Stimulated activated CD8-positive, alpha-beta memory T cell treated with anti-CD3 and anti-CD28 coated beads, Interleukin-7, amount 100 ng/mL, for 48 hours (primary cell): ENCODE results near the gene PKMYT1.
A peak's percentile ranks its signal among the peaks of the same experiment; 100 is the strongest.

Source experiments
- DNase-seq, 2 donors: peaks; one replicate each; pipeline ENCODE4 v3.0.0-alpha.2; 2020; ENCODE audit warnings: low read depth in 1 of 2; ENCODE audit errors: extremely low read depth in 1 of 2

PKMYT1 gene

DNA sequence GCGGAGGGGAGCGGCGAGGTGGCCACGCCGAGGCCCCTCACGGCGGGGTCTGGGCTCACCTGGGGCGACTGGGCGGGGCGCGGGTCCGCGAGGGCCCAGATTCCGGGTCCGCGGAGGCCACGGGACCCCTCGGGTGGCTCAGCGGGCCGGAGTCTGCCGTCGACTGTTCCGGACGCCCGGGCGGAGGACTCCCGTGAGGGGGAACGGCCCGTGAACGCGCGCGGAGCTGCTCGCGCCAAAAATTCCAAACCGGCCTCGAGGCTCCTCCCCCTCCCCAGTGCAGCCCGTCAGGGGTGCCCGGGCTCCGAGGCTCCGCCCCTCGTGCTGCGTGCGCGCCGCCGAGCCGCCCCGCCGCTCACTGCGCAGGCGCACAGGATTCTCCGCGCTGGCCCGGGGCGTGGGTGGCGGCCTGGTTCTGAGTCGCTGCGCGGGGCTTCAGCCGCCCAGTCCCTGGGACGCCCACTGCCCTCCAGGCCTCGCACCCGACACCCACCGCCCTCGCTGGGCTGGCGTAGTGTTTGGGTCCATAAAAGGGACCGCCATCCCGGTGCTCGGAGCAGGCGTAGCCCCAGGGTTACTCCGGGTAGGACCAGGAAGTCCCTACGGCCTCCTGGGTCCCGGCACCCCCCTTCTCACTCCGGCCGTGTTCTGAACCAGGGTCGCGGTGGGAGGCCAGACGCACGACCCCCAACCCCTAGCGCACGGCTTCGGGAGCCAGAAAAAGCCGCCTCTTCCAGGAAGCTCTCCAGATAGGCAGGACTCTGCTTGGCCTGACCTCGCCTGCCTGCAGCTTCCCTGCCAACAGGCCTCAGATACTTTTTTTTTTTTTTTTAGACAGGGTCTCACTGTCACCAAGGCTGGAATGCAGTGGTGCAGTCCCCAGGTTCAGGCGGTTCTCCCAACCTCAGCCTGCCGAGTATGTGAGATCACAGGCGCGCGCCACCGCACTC, at the start of gene PKMYT1:
TSS of gene PKMYT1 (minus strand) at position 220 of the 950 bp plus-strand sequence. CDS start 789 bp downstream, outside the sequence.
- peak; percentile 89 to 96 for DNase-seq

GRCh38 chr16:3029491-3030221, 49.4 kb upstream of the PKMYT1 start:
- no peak for DNase-seq

DNA sequence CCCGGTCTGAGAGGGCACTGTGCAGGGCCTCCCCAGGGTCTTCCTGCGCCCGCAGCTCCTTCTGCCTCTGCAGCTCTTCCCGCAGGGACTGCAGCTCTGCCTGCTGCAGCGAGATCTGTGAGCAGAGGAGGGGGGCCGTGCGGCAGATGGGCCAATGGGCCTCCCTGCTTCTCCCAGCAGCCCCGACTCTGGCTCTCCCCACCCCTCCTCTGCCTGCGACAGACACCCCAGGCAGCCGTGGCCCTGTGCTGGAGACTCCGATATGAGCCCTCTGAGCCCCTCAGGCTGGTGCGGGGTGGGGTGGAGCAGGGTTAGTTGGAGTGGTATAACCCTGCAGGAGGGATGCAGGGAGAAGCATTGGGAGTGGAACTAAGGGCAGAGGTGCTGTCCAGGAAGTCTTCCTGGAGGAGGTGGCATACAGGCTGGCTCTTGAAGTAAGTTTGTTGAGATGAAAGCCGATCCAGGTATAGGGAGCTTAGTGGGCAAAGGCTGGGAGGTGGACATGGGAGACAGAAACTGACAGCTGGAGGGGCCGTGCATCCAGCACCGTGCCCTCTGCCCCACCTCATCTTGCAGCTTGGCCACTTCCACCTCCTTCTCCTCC, 48.6 kb upstream of the PKMYT1 start:
- DNase-seq: no peak

- peak; percentile 75 to 80 for DNase-seq
Observed at GRCh38 chr16:3027983-3028715, 47.9 kb upstream of the PKMYT1 start.

GRCh38 chr16:3027489-3027795, 47.2 kb upstream of the PKMYT1 start:
- DNase-seq: no peak

DNA sequence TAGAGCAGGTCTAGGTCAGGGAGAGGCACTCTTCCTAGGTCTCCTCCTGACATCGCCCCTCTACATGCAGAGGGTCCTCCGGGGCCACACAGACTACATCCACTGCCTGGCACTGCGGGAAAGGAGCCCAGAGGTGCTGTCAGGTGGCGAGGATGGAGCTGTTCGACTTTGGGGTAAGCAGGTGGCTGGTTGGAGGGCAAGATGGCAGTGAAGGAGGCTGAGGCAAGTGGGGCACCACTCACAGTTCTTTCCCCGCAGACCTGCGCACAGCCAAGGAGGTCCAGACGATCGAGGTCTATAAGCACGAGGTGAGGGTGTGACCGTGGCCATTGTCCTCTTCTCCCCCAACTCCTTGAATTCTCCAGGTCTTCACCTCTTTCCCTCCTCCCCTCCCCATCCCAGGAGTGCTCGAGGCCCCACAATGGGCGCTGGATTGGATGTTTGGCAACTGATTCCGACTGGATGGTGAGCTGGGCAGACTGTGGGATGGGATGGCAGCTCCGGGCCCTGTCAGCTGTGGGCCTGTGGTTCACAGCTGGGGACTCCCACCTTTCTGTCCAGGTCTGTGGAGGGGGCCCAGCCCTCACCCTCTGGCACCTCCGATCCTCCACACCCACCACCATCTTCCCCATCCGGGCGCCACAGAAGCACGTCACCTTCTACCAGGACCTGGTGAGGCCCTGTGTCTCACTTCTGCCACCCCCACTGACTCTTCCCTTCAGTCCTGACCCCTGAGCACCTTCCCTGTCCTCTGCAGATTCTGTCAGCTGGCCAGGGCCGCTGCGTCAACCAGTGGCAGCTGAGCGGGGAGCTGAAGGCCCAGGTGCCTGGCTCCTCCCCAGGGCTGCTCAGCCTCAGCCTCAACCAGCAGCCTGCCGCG, 46.6 kb upstream of the PKMYT1 start:
- no peak for DNase-seq

DNA sequence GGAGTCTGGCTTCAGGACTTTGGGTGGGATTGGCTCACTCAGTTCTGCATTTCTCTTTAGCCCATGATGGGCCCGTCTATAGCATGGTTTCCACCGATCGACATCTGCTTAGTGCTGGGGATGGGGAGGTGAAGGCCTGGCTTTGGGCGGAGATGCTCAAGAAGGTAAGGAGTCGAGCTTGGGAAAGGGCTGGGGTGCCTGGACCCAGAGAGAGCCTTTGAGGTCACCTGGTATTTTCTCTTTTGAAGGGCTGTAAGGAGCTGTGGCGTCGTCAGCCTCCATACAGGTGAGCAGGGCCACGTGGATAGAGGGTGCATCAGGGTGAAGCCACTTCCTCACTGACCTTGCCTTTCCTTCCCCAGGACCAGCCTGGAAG, 45.7 kb upstream of the PKMYT1 start:
- no peak for DNase-seq

DNA sequence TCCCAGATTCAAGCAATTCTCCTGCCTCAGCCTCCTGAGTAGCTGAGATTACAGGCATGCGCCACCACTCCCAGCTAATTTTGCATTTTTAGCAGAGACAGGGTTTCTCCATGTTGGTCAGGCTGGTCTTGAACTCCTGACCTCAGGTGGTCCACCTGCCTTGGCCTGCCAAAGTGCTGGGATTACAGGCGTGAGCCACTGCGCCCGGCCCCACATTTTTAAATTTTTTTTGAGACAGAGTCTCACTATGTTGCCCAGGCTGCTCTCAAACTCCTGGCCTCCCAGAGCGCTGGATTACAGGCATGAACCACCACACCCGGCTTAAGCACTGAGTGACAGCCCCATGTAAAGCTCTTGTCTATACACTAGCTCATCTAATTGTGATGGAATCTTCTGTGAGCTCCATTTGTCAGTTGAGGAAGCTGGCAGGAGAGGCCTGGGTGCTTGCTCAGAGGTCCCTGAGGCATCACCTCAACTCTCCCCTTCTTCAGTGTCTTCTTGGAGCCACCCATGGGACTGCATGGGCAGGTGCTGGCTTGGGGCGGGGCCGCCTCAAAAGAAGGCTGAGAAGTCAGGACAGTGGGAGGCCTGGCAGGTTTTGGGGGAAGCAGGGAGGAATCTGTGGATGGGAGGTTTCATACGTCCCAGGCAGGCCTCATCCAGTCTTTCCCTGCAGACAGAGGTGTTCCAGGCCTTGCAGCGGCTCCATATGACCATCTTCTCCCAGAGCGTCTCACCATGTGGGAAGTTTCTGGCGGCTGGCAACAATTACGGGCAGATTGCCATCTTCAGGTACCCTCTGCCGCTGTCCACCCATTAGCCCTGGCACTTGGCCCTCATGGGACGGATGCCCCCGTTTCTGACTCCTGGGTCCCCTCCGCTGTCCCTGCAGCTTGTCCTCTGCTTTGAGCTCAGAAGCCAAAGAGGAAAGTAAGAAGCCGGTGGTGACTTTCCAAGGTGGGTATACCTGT, 45.1 kb upstream of the PKMYT1 start:
- DNase-seq: no peak

GRCh38 chr16:3023669-3024478, 43.6 kb upstream of the PKMYT1 start, which contains the start of the genes HCFC1R1 and THOC6:
Gene HCFC1R1, minus strand, starts transcription at chr16:3023942. Its CDS starts 1 bp downstream, at chr16:3023941.
Gene THOC6, plus strand, starts transcription at chr16:3024035. Its CDS starts 292 bp downstream, at chr16:3024327.
- DNase-seq: peak; percentile 85 to 95

DNA sequence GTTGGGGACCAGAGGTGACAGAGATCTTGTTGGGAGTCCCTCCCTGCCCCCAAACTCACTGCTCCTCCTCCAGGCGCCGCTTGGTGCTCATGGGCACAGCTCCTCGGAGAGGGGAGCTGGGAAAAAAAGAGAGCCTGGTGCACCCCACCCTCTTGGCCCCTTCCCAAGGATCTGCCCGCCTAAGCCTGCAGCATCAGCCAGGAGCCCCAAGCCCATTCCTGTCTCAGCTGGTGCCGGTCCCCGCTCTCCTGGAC, 43.1 kb upstream of the PKMYT1 start:
- no peak for DNase-seq

DNA sequence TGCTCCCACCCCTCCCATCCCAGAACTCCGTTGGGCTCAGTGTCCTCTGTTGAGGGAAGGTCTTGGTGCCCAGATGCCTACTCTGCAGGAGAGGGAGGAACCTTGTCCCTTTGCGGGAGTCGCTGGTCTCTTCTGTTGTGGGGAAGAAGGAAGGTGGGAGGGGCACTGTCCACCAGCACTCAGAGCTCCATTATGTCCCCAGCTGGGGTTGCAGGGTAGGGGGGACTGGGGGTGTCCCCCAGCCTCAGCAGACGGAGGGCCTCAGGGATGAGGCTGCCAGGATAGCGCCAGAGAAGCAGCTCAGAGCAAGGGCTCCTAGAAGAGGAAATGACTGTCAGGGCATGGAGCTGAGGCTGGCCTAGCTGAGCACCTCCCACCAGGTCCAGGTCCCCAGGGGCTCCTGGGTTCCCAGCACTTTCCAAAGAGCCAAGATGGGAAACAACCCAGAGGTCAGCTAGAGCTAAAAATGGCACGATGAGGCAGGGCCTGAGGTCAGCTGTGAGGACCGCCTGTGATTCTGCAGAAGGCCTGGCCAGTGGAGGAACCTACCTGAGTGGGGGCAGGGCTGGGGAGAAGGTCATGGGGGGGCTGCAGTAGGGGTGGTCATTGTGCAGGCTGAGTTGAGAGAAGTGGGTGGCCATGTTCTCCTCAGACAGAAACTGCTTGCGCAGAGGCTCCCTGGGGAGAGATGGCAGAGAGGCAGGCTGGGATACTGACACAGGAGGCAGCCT, 42.6 kb upstream of the PKMYT1 start:
- DNase-seq: no peak

GRCh38 chr16:3022208-3022683, 42.0 kb upstream of the PKMYT1 start:
- DNase-seq: peak; percentile 71 to 83

DNA sequence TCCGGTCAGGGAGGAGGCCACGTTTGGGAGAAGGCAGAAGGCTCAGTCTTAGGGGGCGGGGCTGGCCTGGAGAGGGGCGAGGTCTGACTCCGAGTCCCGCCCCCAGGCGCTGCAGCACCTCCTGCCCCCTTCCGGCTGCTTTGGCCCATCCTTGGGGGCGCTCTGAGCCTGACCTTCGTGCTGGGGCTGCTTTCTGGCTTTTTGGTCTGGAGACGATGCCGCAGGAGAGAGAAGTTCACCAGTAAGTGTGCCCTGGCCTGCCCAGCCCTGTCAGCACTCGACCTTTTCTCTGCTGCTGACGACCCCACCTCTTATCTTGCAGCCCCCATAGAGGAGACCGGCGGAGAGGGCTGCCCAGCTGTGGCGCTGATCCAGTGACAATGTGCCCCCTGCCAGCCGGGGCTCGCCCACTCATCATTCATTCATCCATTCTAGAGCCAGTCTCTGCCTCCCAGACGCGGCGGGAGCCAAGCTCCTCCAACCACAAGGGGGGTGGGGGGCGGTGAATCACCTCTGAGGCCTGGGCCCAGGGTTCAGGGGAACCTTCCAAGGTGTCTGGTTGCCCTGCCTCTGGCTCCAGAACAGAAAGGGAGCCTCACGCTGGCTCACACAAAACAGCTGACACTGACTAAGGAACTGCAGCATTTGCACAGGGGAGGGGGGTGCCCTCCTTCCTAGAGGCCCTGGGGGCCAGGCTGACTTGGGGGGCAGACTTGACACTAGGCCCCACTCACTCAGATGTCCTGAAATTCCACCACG, 41.4 kb upstream of the PKMYT1 start:
- DNase-seq: peak; percentile 67 to 91

GRCh38 chr16:3020604-3021448, 40.6 kb upstream of the PKMYT1 start:
- DNase-seq: no peak

DNA sequence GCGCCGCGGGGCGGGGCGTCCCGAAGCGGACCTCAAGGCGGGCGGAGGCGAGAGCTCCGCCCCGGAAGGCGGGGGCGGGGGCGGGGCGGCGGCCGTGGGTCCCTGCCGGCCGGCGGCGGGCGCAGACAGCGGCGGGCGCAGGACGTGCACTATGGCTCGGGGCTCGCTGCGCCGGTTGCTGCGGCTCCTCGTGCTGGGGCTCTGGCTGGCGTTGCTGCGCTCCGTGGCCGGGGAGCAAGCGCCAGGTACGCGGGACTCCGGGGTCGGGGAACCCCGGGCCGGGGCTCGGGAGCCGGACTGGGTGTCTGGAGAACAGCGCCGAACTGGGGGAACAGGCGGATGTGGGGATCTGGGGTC, 40.0 kb upstream of the PKMYT1 start, which contains the start of gene TNFRSF12A:
TSS of gene TNFRSF12A (plus strand) at position 122 of the 357 bp plus-strand sequence. CDS start at position 152, 30 bp downstream.
- DNase-seq: no peak
